GM15510 (cell line): Measurements from ENCODE around the gene NKIRAS1.

Experiments
- POLR2A ChIP-seq: IDR thresholded peaks from 3 replicates; pipeline ENCODE4 v1.6.1; 2011; ENCODE audit warnings: borderline replicate concordance; ENCODE audit not compliant: insufficient read length; ENCODE audit errors: extremely low read depth

The NKIRAS1 gene

GRCh38 chr3:23869977-23870662, 46.7 kb downstream of the NKIRAS1 start:
- TF ChIP-seq POLR2A = no peak

- no peak for TF ChIP-seq POLR2A
Measured at GRCh38 chr3:23867838-23868237, 49.0 kb downstream of the NKIRAS1 start.

- TF ChIP-seq POLR2A = no peak
Measured at GRCh38 chr3:23867400-23867799, 49.4 kb downstream of the NKIRAS1 start.

GRCh38 chr3:23865595-23866396, 51.0 kb downstream of the NKIRAS1 start:
- no peak for TF ChIP-seq POLR2A

GRCh38 chr3:23864931-23865330, 51.9 kb downstream of the NKIRAS1 start:
- no peak for TF ChIP-seq POLR2A

- no peak for TF ChIP-seq POLR2A
Measured at GRCh38 chr3:23863060-23863459, 53.7 kb downstream of the NKIRAS1 start.

GRCh38 chr3:23861689-23862088, 55.1 kb downstream of the NKIRAS1 start:
- TF ChIP-seq POLR2A = no peak

- no peak for TF ChIP-seq POLR2A
Measured at GRCh38 chr3:23859839-23860382, 56.9 kb downstream of the NKIRAS1 start.

- no peak for TF ChIP-seq POLR2A
Measured at GRCh38 chr3:23859012-23859743, 57.6 kb downstream of the NKIRAS1 start.

- no peak for TF ChIP-seq POLR2A
Measured at GRCh38 chr3:23856286-23856685, 60.5 kb downstream of the NKIRAS1 start.

- TF ChIP-seq POLR2A = no peak
Measured at GRCh38 chr3:23845326-23846216, 71.2 kb downstream of the NKIRAS1 start.

- no peak for TF ChIP-seq POLR2A
Measured at GRCh38 chr3:23843869-23844268, 72.9 kb downstream of the NKIRAS1 start.
